ENCODE data around the gene DOCK7.

DNA sequence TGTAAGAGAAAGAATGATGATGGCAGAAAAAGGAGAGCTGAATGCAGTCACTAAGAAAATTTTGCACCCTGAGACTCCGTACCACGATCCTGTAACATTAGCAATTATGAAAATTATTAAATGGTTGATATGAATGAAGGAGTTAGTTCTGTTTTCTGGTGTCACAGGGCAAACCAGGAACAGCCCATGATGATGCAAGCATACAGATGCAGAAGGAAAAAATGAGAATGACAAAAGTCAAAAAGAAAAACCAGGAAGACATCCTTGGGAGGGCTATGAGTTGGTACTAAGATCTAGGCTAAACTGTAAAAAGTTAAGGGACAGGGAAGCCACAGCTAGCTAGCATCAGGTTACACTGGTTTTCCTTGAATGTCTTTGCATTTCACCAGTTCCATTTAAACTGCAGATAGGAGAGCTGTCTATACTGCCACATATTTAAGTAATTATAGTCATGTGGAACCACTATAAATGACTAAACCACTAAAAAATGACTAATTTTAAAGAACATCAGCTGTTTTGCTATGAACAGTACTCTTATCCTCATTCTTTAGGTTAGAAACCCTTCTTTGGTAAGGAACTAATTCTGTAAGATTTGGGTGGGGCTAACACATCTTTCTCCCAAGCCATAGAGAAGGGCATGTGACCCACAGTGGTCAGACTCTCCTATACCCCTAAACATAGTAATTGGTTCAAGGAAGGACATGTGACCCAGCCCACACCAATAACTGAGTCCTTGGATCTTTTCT lies 11.4 kb downstream of the DOCK7 start:
- TF ChIP-seq, protein P1, sequence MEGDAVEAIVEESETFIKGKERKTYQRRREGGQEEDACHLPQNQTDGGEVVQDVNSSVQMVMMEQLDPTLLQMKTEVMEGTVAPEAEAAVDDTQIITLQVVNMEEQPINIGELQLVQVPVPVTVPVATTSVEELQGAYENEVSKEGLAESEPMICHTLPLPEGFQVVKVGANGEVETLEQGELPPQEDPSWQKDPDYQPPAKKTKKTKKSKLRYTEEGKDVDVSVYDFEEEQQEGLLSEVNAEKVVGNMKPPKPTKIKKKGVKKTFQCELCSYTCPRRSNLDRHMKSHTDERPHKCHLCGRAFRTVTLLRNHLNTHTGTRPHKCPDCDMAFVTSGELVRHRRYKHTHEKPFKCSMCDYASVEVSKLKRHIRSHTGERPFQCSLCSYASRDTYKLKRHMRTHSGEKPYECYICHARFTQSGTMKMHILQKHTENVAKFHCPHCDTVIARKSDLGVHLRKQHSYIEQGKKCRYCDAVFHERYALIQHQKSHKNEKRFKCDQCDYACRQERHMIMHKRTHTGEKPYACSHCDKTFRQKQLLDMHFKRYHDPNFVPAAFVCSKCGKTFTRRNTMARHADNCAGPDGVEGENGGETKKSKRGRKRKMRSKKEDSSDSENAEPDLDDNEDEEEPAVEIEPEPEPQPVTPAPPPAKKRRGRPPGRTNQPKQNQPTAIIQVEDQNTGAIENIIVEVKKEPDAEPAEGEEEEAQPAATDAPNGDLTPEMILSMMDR (IDR thresholded peaks at IDR 0.05; ENCODE audit: insufficient read depth, low read length, poor library complexity, severe bottlenecking), result no peak
- no peak for TF ChIP-seq EZH2phosphoT487 (conservative IDR thresholded peaks at IDR 0.05; ENCODE audit: low read length)

All from SU-DHL-6 (cell line).